Measurements from ENCODE around the gene ADGRG7. TPM values are rescaled to one million over a fixed set of nuclear protein-coding genes. Genes with fewer than 3 reads are reported as not detected.
A peak's percentile ranks its signal among the peaks of the same experiment; 100 is the strongest.

Gene ADGRG7
- total and polyA plus RNA-seq, 9 of the 15 experiments (the other 6 are each of a cell fraction or from before 2014, with no cell fraction given) = 0.03 TPM; not detected in 7

DNA sequence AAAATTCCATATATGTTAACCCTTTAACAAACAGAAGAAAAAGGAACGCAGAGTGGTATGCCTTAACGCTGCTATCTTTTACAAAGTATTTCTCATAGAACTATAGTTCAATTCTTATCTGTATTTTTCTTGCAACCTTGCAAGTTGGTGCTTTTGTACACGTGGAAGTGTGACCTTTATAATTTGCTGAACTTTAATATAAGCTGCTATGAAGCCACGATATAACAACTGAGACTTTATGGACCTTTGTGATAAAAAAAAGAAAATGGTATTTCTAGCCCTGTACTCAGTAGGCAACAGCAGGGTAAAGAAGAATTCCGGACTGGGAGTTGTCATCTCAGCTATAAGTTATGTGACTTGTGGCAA is 93.6 kb downstream of the ADGRG7 start:
- intact Hi-C loops (cut with micrococcal nuclease) = loop anchor here (10.0 kb wide), 1 partner anchor 298 kb away; the partner anchor contains the start of genes LNP1 and TOMM70
- POLR2A ChIA-PET = no interaction called here
- FAIRE-seq = peak; percentile 32

More for the DNA sequence above, 93.6 kb downstream of the ADGRG7 start:
- Histone ChIP-seq H3K9ac (ENCODE audit: insufficient read depth in 1 of 2, low read depth in 2 of 2, low read length in 2 of 2) (no peak overlapping the region), H2AFZ (ENCODE audit: low read depth, low read length) (peak overlapping the region; percentile 84), H3K4me3 (no peak overlapping the region), H3K4me1 (replicated peaks in 1 of 2; ENCODE audit: control insufficient read depth in 2 of 2, insufficient read depth in 2 of 2, low read length in 2 of 2) (peaks cover 0 to 13% of the 10 kb centered on the region in 2 experiments; a peak in 2 of 5 replicates), H3K9me1 (ENCODE audit: control insufficient read depth, insufficient read depth, low read length) (no peaks in the 10 kb centered on the region), H4K20me1 (replicated peaks; ENCODE audit: control insufficient read depth, insufficient read depth, low read length) (no peaks in the 10 kb centered on the region), H3K4me2 (ENCODE audit: insufficient read depth, low read length) (no peak overlapping the region), H3K79me2 (ENCODE audit: control insufficient read depth, insufficient read depth, low read length) (no peaks in the 10 kb centered on the region), H3K27ac (ENCODE audit: extremely low read depth, low read depth, low read length) (peak overlapping the region; percentile 66; the same call in 1 of the 3 replicates), H3K27me3 (ENCODE audit: control insufficient read depth in 2 of 2, insufficient read depth in 2 of 2, low read length in 2 of 2) (no peaks in the 10 kb centered on the region), H3K36me3 (ENCODE audit: control insufficient read depth, insufficient read depth, low read length) (no peaks in the 10 kb centered on the region), H3K9me3 (replicated peaks; ENCODE audit: control insufficient read depth, insufficient read depth, low read depth, low read length) (peaks cover 2% of the 10 kb centered on the region; the same call in 1 of the 2 replicates)
- in situ Hi-C loops (cut with MboI) = no loop called here
- CTCF ChIA-PET (ENCODE audit: low intra/inter-chr PET ratio) = no interaction called here
- WGBS (ENCODE audit: insufficient coverage, low coverage, missing lambda C conversion rate) = 31% methylated on average over 4 of the region's 5 CpGs
- TF ChIP-seq MAFG (tag; conservative IDR thresholded peaks at IDR 0.05) = 0 out of 2 replicates have a peak, but pooled peaks have one; percentile 3
- TF ChIP-seq, protein P1, sequence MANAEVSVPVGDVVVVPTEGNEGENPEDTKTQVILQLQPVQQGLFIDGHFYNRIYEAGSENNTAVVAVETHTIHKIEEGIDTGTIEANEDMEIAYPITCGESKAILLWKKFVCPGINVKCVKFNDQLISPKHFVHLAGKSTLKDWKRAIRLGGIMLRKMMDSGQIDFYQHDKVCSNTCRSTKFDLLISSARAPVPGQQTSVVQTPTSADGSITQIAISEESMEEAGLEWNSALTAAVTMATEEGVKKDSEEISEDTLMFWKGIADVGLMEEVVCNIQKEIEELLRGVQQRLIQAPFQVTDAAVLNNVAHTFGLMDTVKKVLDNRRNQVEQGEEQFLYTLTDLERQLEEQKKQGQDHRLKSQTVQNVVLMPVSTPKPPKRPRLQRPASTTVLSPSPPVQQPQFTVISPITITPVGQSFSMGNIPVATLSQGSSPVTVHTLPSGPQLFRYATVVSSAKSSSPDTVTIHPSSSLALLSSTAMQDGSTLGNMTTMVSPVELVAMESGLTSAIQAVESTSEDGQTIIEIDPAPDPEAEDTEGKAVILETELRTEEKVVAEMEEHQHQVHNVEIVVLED (CRISPR knock-in tag; IDR thresholded peaks at IDR 0.05) = no peak
- no peak for TF ChIP-seq ZNF318 (IDR thresholded peaks at IDR 0.05; ENCODE audit: borderline replicate concordance in 1 of 2, low read depth in 1 of 2)
- no peak for TF ChIP-seq CBFA2T2 (conservative IDR thresholded peaks at IDR 0.05)
- no peak for DNase-seq (ENCODE audit: extremely low read depth in 1 of 4, low spot score in 3 of 4)
- ATAC-seq = no peak; the same call in 2 of the 3 replicates
- no TSS peak for BruUV-seq (replicated peaks)
